GM19468 (cell line): Measurements from ENCODE around the gene SPATA6L.

ENCODE experiments used
- ATAC-seq: cut with Tn5 transposase; IDR thresholded peaks from one replicate; pipeline ENCODE4 v1.9.1; 2021; ENCODE audit warnings: mild to moderate bottlenecking, moderate library complexity, moderate number of reproducible peaks; ENCODE audit not compliant: unreplicated experiment; ENCODE audit errors: extremely low read depth

SPATA6L gene

DNA sequence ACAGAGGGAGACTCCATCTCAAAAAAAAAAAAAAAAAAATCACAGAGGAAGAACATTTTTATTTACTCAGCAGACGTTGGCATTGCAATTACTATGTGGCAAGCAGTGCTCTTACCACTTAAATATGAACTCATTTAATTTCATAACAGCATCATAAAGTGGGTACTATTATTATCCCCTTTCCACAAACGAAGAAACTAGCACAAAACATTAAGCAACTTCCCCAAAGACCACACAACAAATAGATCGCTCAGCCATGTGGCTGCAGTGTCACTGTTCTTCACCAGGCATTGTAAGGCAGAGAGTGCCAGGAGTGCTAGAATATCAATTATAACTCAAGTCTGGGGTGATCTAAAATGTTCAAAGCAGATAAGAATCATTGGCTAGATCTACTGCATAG lies 74.0 kb downstream of the SPATA6L start:
- no peak for ATAC-seq

- ATAC-seq = no peak
Measured at GRCh38 chr9:4591123-4591500, 75.2 kb downstream of the SPATA6L start.

- no peak for ATAC-seq
Measured at GRCh38 chr9:4590430-4591122, 75.7 kb downstream of the SPATA6L start.

- no peak for ATAC-seq
Measured at GRCh38 chr9:4588721-4589120, 77.6 kb downstream of the SPATA6L start.

DNA sequence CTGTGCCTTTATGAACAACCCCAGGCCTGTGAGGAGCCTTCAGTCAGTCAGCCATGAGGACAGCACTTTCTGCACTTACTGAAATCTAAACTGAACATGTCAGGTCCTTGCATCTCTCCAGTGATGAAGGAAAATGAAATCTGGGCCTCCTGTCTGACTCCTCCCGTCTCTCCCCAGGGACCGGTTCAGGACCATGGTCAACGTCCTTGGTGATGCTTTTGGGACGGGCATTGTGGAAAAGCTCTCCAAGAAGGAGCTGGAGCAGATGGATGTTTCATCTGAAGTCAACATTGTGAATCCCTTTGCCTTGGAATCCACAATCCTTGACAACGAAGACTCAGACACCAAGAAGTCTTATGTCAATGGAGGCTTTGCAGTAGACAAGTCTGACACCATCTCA lies 81.1 kb downstream of the SPATA6L start:
- ATAC-seq = no peak

GRCh38 chr9:4584636-4585035 lies 81.6 kb downstream of the SPATA6L start:
- ATAC-seq = no peak

- no peak for ATAC-seq
Measured at GRCh38 chr9:4583001-4583400, 83.3 kb downstream of the SPATA6L start.

GRCh38 chr9:4581861-4582565 lies 84.3 kb downstream of the SPATA6L start:
- no peak for ATAC-seq

DNA sequence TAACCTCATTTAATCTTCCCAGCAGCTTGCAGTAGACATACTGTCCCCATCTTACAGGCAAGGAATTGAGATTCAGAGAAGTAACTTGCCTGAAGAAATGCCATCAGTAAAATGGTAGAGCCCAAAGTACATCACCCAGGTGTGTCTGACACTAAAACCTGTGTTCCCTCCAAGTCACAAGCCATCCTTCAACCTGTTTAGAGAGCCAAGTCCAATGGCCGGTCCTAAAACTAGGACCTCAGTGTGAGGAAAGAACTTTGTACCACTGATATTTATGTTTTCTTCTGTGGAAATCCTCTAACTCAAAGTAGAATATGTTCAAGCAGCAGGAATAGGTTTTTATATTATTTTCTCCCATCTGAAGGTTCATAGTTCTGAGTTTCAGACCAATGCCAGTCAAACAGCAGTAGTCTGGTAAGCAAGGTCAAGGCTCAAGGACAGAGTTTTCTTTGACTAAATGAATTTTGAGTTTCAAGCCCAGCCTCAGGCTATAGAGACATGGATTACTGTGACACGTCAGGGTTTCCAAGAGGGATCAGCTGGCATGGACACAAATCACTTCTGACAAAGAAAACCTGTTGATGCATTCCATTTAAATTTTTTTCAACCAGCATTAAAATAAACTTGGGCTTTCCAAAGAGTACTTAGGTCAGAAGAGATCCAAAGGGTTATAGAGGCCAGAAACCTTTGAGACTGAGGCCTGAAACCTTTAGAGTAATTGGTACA lies 85.1 kb downstream of the SPATA6L start:
- no peak for ATAC-seq

GRCh38 chr9:4579001-4579400 lies 87.3 kb downstream of the SPATA6L start:
- no peak for ATAC-seq

DNA sequence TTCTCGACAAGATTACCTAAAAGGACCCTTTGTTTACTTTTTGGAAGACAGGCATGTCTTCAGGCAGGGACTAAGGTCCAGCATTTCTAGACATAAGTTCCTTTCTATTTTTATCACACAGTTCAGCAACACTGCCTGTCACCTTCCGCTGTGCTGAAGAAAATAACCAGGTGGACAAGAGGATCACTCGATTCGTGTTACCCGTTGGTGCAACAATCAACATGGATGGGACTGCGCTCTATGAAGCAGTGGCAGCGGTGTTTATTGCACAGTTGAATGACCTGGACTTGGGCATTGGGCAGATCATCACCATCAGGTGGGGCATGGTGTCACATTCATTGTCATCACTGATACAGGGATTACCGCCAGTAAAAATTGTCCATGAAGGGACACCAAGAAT lies 89.8 kb downstream of the SPATA6L start:
- ATAC-seq = no peak

DNA sequence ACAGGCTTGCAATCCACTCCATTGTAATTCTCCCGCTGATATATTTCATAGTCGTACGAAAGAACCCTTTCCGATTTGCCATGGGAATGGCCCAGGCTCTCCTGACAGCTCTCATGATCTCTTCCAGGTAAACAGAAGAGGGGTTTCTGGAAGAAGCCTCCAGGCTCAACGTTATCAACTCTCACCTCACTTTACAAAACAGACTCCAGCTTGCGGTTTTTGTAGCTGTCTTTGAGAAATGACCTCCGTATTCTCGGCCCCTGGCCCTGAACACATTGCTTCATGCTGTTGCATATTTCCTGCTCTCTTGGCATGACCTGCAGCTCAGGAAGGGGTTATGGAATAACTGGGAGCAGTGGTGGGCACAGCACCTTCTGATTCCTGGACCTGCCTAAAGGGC lies 90.3 kb downstream of the SPATA6L start:
- ATAC-seq = no peak

DNA sequence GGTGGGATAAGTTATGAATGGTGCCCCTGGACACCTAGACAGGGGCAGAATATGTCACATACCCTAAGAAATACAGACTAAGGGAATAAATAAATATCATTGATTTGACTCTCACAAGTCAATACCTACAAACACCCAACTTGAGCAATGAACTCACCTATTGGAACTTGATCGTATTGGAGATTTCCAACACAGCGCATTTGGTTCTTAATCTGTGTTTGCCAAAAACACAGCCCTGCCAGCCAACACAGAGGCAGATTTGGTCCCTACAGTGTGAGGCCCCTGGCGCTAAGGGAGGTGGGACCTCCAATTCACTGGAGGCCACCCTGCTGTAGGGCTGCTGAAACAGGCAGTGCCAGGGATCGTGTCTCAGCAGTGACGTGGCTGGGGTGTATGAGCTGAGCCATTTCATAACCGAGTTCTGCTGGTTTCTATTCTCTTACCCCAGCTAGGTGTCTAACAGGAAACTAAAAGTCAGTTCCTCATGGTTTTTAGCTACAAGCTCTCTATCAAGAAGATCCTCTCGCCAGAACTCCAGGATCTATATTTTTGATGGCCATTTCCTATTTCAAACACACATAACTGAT lies 91.5 kb downstream of the SPATA6L start:
- no peak for ATAC-seq

DNA sequence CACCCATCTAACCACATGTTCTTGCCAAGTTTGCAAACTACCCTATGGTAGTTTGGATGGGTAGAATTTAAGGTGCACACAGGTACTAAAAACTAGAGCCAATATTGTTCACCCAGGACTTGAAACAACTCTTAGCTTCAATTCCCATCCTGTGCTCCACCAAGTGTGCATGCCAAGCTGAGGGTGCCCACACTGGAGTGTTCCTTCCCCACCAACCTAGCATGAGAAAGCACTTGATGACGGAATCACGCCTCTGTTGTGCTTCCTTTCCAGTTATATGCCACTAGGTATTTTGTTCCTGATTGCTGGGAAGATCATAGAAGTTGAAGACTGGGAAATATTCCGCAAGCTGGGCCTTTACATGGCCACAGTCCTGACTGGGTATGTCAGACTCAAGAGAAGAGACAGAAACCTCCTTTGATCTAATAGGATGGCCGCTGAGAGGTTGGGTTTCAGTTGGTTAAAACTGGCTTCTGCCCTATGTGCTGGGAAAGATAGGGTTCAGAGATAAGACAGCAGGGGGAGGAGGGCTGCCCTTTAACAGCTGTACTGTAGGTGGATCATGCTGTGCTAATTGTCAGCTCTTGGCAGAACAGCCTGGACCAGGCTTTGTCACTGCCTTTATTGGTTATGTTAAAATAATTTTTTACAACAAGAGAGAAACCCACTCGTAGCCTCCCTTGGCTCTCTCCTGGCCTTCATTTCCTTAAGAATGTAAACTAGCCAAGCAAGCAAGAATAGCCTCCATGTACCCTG lies 92.5 kb downstream of the SPATA6L start:
- ATAC-seq = no peak

- no peak for ATAC-seq
Measured at GRCh38 chr9:4573176-4573575, 93.1 kb downstream of the SPATA6L start.

- no peak for ATAC-seq
Measured at GRCh38 chr9:4572184-4572826, 94.0 kb downstream of the SPATA6L start.

DNA sequence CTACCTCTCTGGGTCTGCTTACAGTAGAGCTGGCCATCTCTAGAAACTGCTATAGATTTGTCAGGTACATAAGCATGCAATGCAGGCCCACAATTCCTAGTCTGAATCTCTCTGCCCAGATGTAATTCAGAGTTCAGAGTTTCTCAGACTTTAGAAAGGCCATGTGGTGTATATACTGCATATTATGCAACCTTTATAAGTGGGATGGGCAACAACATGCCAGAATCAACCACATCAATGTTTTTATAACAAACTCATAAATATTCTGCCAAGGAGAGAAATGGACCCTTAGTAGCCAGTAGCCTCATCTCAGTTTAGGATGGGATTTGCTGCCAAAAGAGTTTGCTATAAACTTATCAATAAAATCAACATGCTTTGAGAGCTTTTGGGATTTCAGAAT lies 97.2 kb downstream of the SPATA6L start:
- no peak for ATAC-seq

DNA sequence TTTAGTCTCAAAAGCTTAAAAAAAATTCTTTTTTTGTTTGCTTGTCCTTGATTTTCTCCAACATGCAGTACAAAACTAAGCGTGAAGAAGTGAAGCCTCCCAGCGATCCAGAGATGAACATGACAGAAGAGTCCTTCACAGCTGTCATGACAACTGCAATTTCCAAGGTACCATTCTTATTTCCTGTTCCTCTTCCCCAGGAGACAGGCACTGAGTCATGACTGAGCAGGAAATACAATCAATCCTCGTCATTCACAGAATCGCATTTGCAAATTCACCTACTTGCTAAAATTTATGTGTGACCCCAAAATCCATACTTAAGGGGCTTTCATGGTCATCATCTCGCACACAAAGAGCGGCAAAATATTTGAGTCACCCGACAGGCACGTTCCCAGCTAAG lies 98.7 kb downstream of the SPATA6L start:
- no peak for ATAC-seq

DNA sequence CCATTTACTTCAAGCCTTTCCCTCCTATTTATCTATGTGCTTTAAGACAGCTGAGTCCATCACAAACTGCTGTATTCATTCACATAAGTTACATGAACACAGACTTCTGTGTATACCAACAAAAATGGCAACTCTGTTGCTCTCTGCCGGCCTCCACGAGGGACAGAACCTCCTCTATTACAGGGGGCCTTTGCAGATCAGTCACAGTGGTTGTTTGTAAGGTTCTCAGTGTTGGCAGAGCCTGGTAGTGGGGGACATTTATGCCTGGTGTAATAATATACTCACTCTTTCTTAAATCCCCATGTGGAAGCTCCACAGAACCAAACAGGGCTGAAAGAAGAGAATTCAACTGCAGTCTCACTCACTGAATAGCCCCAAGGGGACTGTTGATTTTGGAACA lies 99.5 kb downstream of the SPATA6L start:
- no peak for ATAC-seq

GRCh38 chr9:4563105-4563504 lies 103.2 kb downstream of the SPATA6L start:
- no peak for ATAC-seq
